GM21723 (cell line): ENCODE measurements around the gene DAB1.
"Not testable (repeated sequence)": the region's sequence is repeated elsewhere in the genome, so short reads cannot be mapped to it uniquely, and the experiment has no call there.

Experiments used
- ATAC-seq: cut with Tn5 transposase; IDR thresholded peaks from one replicate; pipeline ENCODE4 v1.9.1; 2021; ENCODE audit warnings: mild to moderate bottlenecking, moderate library complexity; ENCODE audit not compliant: unreplicated experiment

The DAB1 gene

GRCh38 chr1:57089855-57090254, 334.0 kb downstream of the DAB1 start:
- ATAC-seq, result no peak

- no peak for ATAC-seq
Measured at GRCh38 chr1:57089221-57089620, 334.6 kb downstream of the DAB1 start.

- ATAC-seq, result no peak
Measured at GRCh38 chr1:57088653-57089052, 335.2 kb downstream of the DAB1 start.

- not testable (repeated sequence) for ATAC-seq
Measured at GRCh38 chr1:57087660-57088059, 336.2 kb downstream of the DAB1 start.

- ATAC-seq, result no peak
Measured at GRCh38 chr1:57086154-57086553, 337.7 kb downstream of the DAB1 start.

GRCh38 chr1:57084701-57085100, 339.2 kb downstream of the DAB1 start:
- ATAC-seq, result no peak

- ATAC-seq, result no peak
Measured at GRCh38 chr1:57082711-57083439, 341.0 kb downstream of the DAB1 start.

- ATAC-seq, result no peak
Measured at GRCh38 chr1:57079454-57080157, 344.3 kb downstream of the DAB1 start.

- ATAC-seq, result no peak
Measured at GRCh38 chr1:57072401-57073110, 351.3 kb downstream of the DAB1 start.

GRCh38 chr1:57067863-57068262, 356.0 kb downstream of the DAB1 start:
- no peak for ATAC-seq

GRCh38 chr1:57066980-57067610, 356.8 kb downstream of the DAB1 start:
- ATAC-seq, result no peak

GRCh38 chr1:57065442-57065841, 358.4 kb downstream of the DAB1 start:
- ATAC-seq, result no peak

GRCh38 chr1:57064379-57065140, 359.3 kb downstream of the DAB1 start:
- no peak for ATAC-seq

- no peak for ATAC-seq
Measured at GRCh38 chr1:57063406-57064125, 360.3 kb downstream of the DAB1 start.

- ATAC-seq, result no peak
Measured at GRCh38 chr1:57061369-57061768, 362.5 kb downstream of the DAB1 start.

- ATAC-seq, result no peak
Measured at GRCh38 chr1:57060451-57060850, 363.4 kb downstream of the DAB1 start.

- ATAC-seq, result no peak
Measured at GRCh38 chr1:57058652-57059501, 365.0 kb downstream of the DAB1 start.

GRCh38 chr1:57048856-57049255, 375.0 kb downstream of the DAB1 start:
- no peak for ATAC-seq

- ATAC-seq, result no peak
Measured at GRCh38 chr1:57046462-57046861, 377.4 kb downstream of the DAB1 start.
